Frontal cortex (tissue), 4 donors: Measurements from ENCODE around the gene ZNF654. TPM values are rescaled to one million over a fixed set of nuclear protein-coding genes. Genes with fewer than 3 reads are reported as not detected.
A peak's percentile ranks its signal among the peaks of the same experiment; 100 is the strongest.

Experiments
- DNase-seq, 2 donors: peaks; one replicate each; pipeline ENCODE4 v3.0.0; 2012; ENCODE audit warnings: low spot score in 2 of 2
- FAIRE-seq: peaks from 2 replicates; lab custom pipeline; 2012; peaks lifted over from hg19 to GRCh38; lab: Jason Lieb, UNC
- total RNA-seq: library from RNA; depleted of rRNA; stranded (reverse); fragments of >200 nt; gene quantifications from one replicate; pipeline ENCODE4 v1.2.3, GENCODE V29; 2014
- donor health status: control.
- donor health status: control.
- donor health status: control.

Gene ZNF654
- total RNA-seq, 1 donor from 2014 or later, result 35.1 TPM

- DNase-seq, result peak; percentile 7 to 17
- FAIRE-seq, result no peak
Measured at GRCh38 chr3:88188436-88188835, 129.4 kb downstream of the ZNF654 start.

- no peak for FAIRE-seq
- no peak for DNase-seq
Measured at GRCh38 chr3:88189361-88189810, 130.3 kb downstream of the ZNF654 start.

GRCh38 chr3:88191872-88192409, 132.9 kb downstream of the ZNF654 start:
- no peak for FAIRE-seq
- DNase-seq, result no peak

- FAIRE-seq (no peak), DNase-seq (no peak)
Measured at GRCh38 chr3:88192631-88193030, 133.6 kb downstream of the ZNF654 start.

Other genes with a start within 250 kb of the ZNF654 start
- gene CGGBP1, start 250 bp upstream of the ZNF654 start, total RNA-seq, result 130 TPM
- gene C3orf38, start 90.7 kb downstream of the ZNF654 start, total RNA-seq, result 67.3 TPM